ENCODE data around the gene ARHGDIB. TPM values are rescaled to one million over a fixed set of nuclear protein-coding genes. Genes with fewer than 3 reads are reported as not detected.

ARHGDIB gene
- total RNA-seq, 1 donor from 2014 or later: 272 TPM

GRCh38 chr12:14957551-14958168 is 3.7 kb downstream of the ARHGDIB start:
- no peak for DNase-seq (ENCODE audit: extremely low read depth, low read depth, low spot score)

GRCh38 chr12:14956905-14957304 is 4.5 kb downstream of the ARHGDIB start:
- DNase-seq (ENCODE audit: extremely low read depth, low read depth, low spot score): no peak

- DNase-seq (ENCODE audit: extremely low read depth, low read depth, low spot score): no peak
Measured at GRCh38 chr12:14956024-14956891, 5.1 kb downstream of the ARHGDIB start.

- DNase-seq (ENCODE audit: extremely low read depth, low read depth, low spot score): no peak
Measured at GRCh38 chr12:14954269-14954668, 7.1 kb downstream of the ARHGDIB start.

GRCh38 chr12:14953752-14954151 is 7.6 kb downstream of the ARHGDIB start:
- DNase-seq (ENCODE audit: extremely low read depth, low read depth, low spot score): no peak

GRCh38 chr12:14952299-14952921 is 9.0 kb downstream of the ARHGDIB start:
- peak; percentile 98 for DNase-seq (ENCODE audit: extremely low read depth, low read depth, low spot score)

- DNase-seq (ENCODE audit: extremely low read depth, low read depth, low spot score): no peak
Measured at GRCh38 chr12:14951851-14952250, 9.6 kb downstream of the ARHGDIB start.

GRCh38 chr12:14950982-14951746 is 10.2 kb downstream of the ARHGDIB start:
- DNase-seq (ENCODE audit: extremely low read depth, low read depth, low spot score): no peak

GRCh38 chr12:14950421-14950820 is 11.0 kb downstream of the ARHGDIB start:
- no peak for DNase-seq (ENCODE audit: extremely low read depth, low read depth, low spot score)

GRCh38 chr12:14949631-14950030 is 11.8 kb downstream of the ARHGDIB start:
- no peak for DNase-seq (ENCODE audit: extremely low read depth, low read depth, low spot score)

GRCh38 chr12:14948672-14949071 is 12.7 kb downstream of the ARHGDIB start:
- DNase-seq (ENCODE audit: extremely low read depth, low read depth, low spot score): peak; percentile 96

- no peak for DNase-seq (ENCODE audit: extremely low read depth, low read depth, low spot score)
Measured at GRCh38 chr12:14946861-14947260, 14.5 kb downstream of the ARHGDIB start.

- no peak for DNase-seq (ENCODE audit: extremely low read depth, low read depth, low spot score)
Measured at GRCh38 chr12:14946162-14946561, 15.2 kb downstream of the ARHGDIB start.

GRCh38 chr12:14942196-14942931 is 19.0 kb downstream of the ARHGDIB start:
- no peak for DNase-seq (ENCODE audit: extremely low read depth, low read depth, low spot score)

GRCh38 chr12:14941369-14941768 is 20.0 kb downstream of the ARHGDIB start:
- DNase-seq (ENCODE audit: extremely low read depth, low read depth, low spot score): no peak

- DNase-seq (ENCODE audit: extremely low read depth, low read depth, low spot score): no peak
Measured at GRCh38 chr12:14938301-14938700, 23.1 kb downstream of the ARHGDIB start, which contains the start of gene ERP27. Gene ERP27, minus strand, starts transcription at chr12:14938537. Its CDS starts 29 bp downstream, at chr12:14938508.

GRCh38 chr12:14937689-14938088 is 23.7 kb downstream of the ARHGDIB start:
- no peak for DNase-seq (ENCODE audit: extremely low read depth, low read depth, low spot score)

- DNase-seq (ENCODE audit: extremely low read depth, low read depth, low spot score): no peak
Measured at GRCh38 chr12:14937014-14937413, 24.4 kb downstream of the ARHGDIB start.

- DNase-seq (ENCODE audit: extremely low read depth, low read depth, low spot score): no peak
Measured at GRCh38 chr12:14936224-14936861, 25.1 kb downstream of the ARHGDIB start.

- DNase-seq (ENCODE audit: extremely low read depth, low read depth, low spot score): no peak
Measured at GRCh38 chr12:14935031-14935430, 26.4 kb downstream of the ARHGDIB start.
